Astrocyte of the spinal cord (primary cell): ENCODE results near the gene GKN2.
"Not testable (repeated sequence)": the region's sequence is repeated elsewhere in the genome, so short reads cannot be mapped to it uniquely, and the experiment has no call there.

Experiments used
- DNase-seq: peaks from one replicate; pipeline ENCODE4 v3.0.0; 2011; ENCODE audit warnings: low read depth, low spot score
- H3K4me3 ChIP-seq: 2 replicates; pipeline ENCODE4 v1.5.1; 2011; ENCODE audit warnings: low read depth, mild to moderate bottlenecking, low read length, moderate library complexity
- CTCF ChIP-seq: IDR thresholded peaks from 2 replicates; pipeline ENCODE4 v1.5.1; 2012; ENCODE audit warnings: low read depth, mild to moderate bottlenecking, low read length, inconsistent platforms
- in situ Hi-C: cut with HindIII; loops from 2 replicates; pipeline ENCODE4 v1.10.0; 2017; ENCODE audit warnings: low sequenced_read_pairs

Gene GKN2

GRCh38 chr2:68906716-68907115 is 46.0 kb downstream of the GKN2 start:
- H3K4me3 ChIP-seq: no peak overlapping the region
- in situ Hi-C loops: no loop called here
- DNase-seq: no peak
- TF ChIP-seq CTCF: no peak

GRCh38 chr2:68905116-68905515 is 47.6 kb downstream of the GKN2 start:
- H3K4me3 ChIP-seq: no peak overlapping the region
- TF ChIP-seq CTCF: no peak
- in situ Hi-C loops: no loop called here
- no peak for DNase-seq

GRCh38 chr2:68901561-68901960 is 51.1 kb downstream of the GKN2 start:
- no peak for DNase-seq
- TF ChIP-seq CTCF: no peak
- in situ Hi-C loops: no loop called here
- H3K4me3 ChIP-seq: no peak overlapping the region

GRCh38 chr2:68901199-68901514 is 51.5 kb downstream of the GKN2 start:
- DNase-seq: no peak
- peak; percentile 31 for TF ChIP-seq CTCF
- in situ Hi-C loops: no loop called here
- no peak overlapping the region for H3K4me3 ChIP-seq

- no peak overlapping the region for H3K4me3 ChIP-seq
- in situ Hi-C loops: no loop called here
- no peak for TF ChIP-seq CTCF
- DNase-seq: no peak
Observed at GRCh38 chr2:68900496-68901198, 52.0 kb downstream of the GKN2 start.

- in situ Hi-C loops, DNase-seq, H3K4me3 ChIP-seq: not testable (repeated sequence)
Observed at GRCh38 chr2:68895981-68896380, 56.7 kb downstream of the GKN2 start.
